ENCODE measurements around the gene E2F2. TPM values are rescaled to one million over a fixed set of nuclear protein-coding genes. Genes with fewer than 3 reads are reported as not detected.

The E2F2 gene
- total RNA-seq, 2 donors from 2014 or later = 19.3 to 23.2 TPM

DNA sequence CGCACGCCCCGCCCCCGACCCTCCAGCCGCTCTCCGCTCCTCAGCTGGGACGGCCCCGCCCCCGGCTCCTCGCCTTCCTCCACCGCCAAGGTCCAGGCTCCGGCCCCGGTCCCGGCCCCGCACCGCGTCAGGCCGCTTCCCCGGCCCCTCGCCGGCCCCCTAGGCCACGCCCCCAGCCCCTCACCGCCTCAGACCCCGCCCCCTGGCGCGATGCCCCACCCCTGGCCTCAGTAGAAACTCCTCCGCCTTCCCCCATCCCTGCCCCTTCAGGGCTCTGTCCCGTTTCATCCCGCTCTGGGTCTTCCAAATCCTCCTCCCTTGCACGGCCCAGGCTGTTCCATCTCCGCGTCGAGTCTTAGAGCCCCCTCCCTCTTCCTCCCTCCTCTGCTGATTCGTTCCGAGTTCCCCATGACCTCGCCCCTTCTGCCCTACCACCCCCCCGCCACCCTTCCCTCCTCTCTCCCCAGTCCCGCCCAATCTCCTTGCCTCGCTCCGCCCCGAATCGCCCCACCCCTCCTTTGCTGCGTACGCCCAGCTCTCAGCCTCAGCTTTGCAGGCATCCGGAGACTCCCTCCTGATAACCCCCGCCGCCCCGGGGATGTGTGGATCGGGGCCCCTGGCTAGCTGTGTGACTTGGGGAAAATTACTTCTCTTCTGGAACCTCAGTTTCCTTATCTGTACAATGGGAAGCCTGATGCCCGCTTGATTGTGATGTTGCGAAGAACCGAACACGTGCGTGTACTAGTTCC, 46.6 kb downstream of the E2F2 start:
- ATAC-seq (peak; percentile 89), DNase-seq (ENCODE audit: low spot score in 2 of 2) (peak; percentile 72 to 87)
- Mint-ChIP-seq H3K36me3 (no peaks in the 10 kb centered on the region), H3K27ac (peak overlapping the region in 1 of 2 donors; percentile 70), H3K9me3 (no peaks in the 10 kb centered on the region)

DNA sequence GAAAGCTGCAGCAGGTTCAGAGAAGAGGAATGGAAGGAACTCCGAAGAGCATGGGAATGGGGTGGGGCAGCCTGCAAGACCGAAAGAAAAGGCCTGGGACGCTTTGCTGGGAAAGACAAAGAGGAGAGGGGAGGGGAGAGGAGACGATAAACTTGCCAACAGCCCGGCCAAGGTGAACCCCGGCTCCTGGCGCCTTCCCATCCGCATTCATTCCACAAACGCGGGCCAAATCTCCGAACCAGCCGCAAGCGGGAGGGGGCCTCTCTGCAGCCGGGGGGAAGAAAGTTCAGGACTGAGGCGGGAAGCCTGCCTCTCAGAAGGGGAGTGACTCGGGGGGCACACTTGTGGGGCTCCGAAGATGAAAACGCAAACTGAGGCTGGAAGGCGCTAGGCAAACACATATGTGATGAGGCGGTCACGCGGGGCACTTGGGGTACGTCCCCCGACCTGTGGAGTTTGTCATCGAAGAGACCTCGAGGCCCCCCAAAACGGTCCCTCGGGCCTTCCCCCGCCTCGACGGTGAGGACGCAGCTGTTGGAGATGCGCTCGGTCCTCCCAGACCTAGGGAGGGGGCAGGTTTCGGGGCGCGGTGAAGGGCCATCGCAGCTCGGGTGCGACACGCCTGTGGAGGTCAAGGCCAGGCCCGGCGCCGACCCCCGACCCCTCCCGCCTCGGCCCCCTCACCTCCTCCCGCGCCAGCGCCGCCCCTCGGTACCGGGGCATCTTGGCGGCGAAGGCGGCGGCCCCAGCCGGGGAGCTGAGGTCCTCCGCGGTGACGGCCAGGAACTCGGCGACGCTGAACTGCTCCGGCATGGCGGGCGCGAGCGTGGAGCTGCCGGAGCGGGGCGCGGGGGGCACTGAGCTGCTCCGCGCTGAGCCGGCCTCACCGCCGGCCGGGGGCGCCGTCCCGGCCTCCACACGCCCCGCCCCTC, 47.4 kb downstream of the E2F2 start, which contains the start of gene ASAP3:
TSS of gene ASAP3 (minus strand) at position 859 of the 932 bp plus-strand sequence. CDS start at position 813, 46 bp downstream.
- DNase-seq (ENCODE audit: low spot score in 2 of 2) (peak in 1 of 2 donors; percentile 56), ATAC-seq (peak; percentile 4 to 73)
- Mint-ChIP-seq H3K36me3 (no peaks in the 10 kb centered on the region), H3K27ac (peak within 1 kb of the TSS in 1 of 2 donors; percentile 70), H3K9me3 (no peaks in the 10 kb centered on the region)

- H3K27ac Mint-ChIP-seq = no peak overlapping the region
- ATAC-seq (no peak), DNase-seq (ENCODE audit: low spot score in 2 of 2) (no peak)
- no peaks in the 10 kb centered on the region for H3K9me3 Mint-ChIP-seq
- H3K36me3 Mint-ChIP-seq = no peaks in the 10 kb centered on the region
Measured at GRCh38 chr1:23481904-23482303, 49.1 kb downstream of the E2F2 start.

DNA sequence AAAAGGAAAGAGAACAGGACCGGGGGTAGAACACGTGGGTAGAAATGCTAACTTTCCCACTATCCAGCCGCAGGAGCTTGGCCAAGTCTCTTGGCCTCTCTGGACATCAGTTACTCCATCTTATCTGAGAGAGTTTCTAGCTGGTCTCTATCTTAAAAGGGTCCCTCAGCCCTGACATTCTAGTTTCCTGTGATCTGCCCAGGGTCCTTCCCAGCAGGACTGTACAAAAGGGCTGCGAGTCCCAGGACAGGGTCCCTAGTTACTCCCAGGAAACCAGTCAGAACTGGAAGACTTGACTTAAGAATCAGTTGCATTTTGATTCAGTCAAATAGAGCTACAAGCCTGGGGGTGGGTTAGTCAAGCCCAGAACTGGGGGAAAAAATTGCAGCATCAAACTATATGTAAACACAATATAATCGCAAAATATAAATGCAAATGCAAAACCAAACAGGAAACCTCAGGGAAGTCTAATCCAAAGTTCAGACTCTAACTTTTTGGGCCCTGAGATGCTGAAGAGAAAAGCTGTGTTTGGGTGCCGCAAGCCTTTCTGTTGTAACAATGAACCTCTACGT, 49.9 kb downstream of the E2F2 start:
- ATAC-seq = peak in 1 of 2 donors; percentile 25
- no peaks in the 10 kb centered on the region for H3K36me3 Mint-ChIP-seq
- DNase-seq (ENCODE audit: low spot score in 2 of 2) = no peak
- no peaks in the 10 kb centered on the region for H3K9me3 Mint-ChIP-seq
- H3K27ac Mint-ChIP-seq = no peak overlapping the region

DNA sequence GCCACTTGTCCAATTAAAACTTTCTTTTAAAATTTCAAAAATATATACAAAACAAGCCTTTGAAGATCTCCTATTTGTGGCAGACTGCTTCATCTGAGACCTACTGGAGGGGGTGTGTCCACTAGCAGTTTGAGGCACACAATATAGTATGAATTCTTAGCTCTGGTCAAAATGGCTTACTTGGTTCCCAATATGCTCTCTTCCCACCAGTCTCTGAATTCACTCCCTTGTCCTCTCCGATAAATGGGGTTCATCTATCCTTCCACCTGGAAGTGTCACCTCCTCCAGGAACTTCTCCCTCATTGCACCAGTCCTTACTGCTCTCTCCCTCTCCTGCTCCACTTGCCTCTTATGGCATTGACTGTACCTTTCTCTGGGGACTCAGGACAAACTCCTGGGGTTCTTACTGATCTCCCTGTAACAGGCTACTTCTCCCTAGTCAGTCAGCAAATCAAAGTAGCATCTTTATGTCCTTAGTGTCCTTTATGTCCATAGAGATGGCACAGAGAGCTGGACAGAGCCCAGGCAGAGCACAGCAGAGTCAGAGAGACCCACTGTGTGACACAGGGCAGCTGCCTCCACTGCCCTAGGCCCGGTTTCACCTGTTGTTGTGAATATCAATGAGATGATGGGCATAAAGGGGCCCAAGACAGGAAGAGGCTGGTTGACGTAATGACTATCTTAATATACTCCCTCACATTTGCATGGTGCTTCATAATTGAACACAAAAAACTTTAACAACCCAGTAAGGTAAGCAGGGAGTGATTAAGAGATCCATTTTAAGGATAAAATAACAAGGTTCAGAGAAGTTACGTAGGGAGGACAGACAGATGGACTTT, 50.6 kb downstream of the E2F2 start:
- Mint-ChIP-seq H3K36me3 (no peaks in the 10 kb centered on the region), H3K9me3 (no peaks in the 10 kb centered on the region), H3K27ac (no peak overlapping the region)
- no peak for DNase-seq (ENCODE audit: low spot score in 2 of 2)
- ATAC-seq = no peak

DNA sequence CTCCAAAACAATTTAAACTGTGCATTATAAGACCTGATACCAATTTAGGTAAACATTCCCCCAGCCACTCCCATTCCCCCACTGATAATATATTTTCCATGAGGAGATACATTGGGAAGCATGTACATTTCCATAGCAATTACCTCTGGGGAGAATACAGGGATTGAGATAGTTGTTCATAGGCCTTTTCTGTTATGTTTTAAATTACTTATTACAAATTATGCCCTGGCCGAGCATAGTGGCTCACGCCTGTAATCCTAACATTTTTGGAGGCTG, 51.4 kb downstream of the E2F2 start:
- no peak for DNase-seq (ENCODE audit: low spot score in 2 of 2)
- no peak overlapping the region for H3K27ac Mint-ChIP-seq
- no peaks in the 10 kb centered on the region for H3K9me3 Mint-ChIP-seq
- no peaks in the 10 kb centered on the region for H3K36me3 Mint-ChIP-seq
- ATAC-seq = no peak

- Mint-ChIP-seq H3K9me3 (no peaks in the 10 kb centered on the region), H3K36me3 (no peaks in the 10 kb centered on the region), H3K27ac (no peak overlapping the region)
- no peak for ATAC-seq
- no peak for DNase-seq (ENCODE audit: low spot score in 2 of 2)
Measured at GRCh38 chr1:23478896-23479665, 52.0 kb downstream of the E2F2 start.

GRCh38 chr1:23477359-23478144, 53.5 kb downstream of the E2F2 start:
- DNase-seq (ENCODE audit: low spot score in 2 of 2) = no peak
- no peak for ATAC-seq
- Mint-ChIP-seq H3K36me3 (no peaks in the 10 kb centered on the region), H3K27ac (no peak overlapping the region), H3K9me3 (no peaks in the 10 kb centered on the region)

DNA sequence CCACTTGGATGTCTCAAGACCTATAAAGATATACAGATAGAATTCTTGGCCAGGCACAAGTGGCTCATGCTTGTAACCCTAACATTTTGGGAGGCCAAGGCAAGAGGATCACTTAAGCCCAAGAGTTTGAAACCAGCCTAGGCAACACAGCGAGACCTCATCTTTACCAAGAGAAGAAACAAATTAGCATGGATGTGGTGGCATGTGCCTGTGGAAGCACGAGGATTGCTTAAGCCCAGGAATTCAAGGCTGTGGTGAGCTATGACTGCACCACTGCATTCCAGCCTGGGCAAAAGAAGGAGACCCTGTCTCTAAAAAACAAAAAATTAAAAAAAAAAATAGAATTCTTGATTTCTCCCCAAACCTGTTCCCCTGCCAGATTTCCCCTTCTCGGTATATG, 55.4 kb downstream of the E2F2 start:
- Mint-ChIP-seq H3K9me3 (no peaks in the 10 kb centered on the region), H3K27ac (no peak overlapping the region), H3K36me3 (no peaks in the 10 kb centered on the region)
- no peak for DNase-seq (ENCODE audit: low spot score in 2 of 2)
- no peak for ATAC-seq

- DNase-seq (ENCODE audit: low spot score in 2 of 2) = no peak
- no peaks in the 10 kb centered on the region for H3K36me3 Mint-ChIP-seq
- ATAC-seq = no peak
- H3K27ac Mint-ChIP-seq = no peak overlapping the region
- H3K9me3 Mint-ChIP-seq = no peaks in the 10 kb centered on the region
Measured at GRCh38 chr1:23475134-23475628, 55.9 kb downstream of the E2F2 start.

DNA sequence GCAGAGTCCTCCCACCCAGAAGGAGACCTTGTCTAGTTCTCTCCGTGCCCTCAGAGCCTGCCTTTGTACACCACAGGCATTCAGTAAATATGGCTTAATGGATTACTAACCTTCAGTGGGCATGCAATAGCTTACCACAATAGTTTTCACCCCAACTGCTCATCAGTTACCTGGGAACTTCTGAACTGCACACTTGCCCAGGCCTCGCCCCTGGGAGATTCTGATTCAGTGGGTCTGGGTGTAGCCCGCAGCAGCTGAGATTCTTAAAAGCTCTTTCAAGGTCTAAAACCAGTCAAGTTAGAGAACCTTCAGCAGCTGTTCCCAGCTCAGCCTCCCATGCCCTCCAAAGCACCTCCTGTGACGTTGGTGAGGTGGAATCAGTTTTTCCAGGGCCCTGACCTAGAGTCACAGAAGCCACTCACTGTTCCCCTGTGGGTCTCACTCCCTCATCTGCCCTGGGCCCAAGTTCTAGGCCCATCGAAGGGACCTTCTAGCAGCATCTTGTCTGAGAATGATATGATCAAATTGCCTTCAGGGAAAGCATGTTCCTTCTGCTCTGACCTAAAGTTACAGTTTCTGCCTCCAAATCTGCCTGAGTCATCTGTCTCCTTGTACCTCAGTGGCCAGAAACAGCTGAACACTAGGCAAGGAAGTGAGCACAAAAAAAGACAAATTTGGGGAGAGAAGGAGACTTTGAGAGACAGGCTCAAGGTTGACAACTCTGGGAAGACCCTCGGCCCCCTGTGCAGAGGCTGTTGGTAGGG, 57.8 kb downstream of the E2F2 start:
- no peak for ATAC-seq
- no peaks in the 10 kb centered on the region for H3K9me3 Mint-ChIP-seq
- no peak for DNase-seq (ENCODE audit: low spot score in 2 of 2)
- no peaks in the 10 kb centered on the region for H3K36me3 Mint-ChIP-seq
- no peak overlapping the region for H3K27ac Mint-ChIP-seq

- Mint-ChIP-seq H3K36me3 (no peaks in the 10 kb centered on the region), H3K9me3 (no peaks in the 10 kb centered on the region), H3K27ac (no peak overlapping the region)
- no peak for DNase-seq (ENCODE audit: low spot score in 2 of 2)
- ATAC-seq = no peak
Measured at GRCh38 chr1:23472351-23473036, 58.5 kb downstream of the E2F2 start.

DNA sequence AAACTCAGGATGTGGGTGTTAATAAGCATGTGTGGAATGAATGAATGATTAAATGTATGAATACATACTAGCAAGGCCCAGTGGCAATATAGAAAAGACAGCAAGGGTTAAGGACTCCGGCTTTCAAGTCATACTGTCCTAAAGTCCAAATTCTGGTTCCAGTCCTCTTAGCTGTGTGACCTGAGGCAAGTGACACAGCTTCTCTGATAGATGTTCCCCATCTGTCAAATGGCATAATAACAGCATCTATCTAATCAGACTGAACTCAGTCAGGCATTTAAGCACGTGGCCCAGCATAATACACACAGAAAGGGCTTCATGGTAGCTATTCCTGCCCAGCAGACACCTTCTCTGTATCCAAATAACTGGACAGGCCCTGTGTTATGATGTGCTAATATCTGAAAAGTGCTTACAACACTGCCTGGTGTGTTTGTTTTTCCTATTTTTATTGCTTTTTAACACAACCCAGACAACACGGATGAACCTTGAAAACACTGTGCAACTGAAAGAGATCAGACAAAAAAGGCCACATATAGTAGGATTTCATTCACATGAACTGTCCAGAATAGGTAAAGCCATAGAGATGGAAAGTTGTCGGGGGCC, 59.5 kb downstream of the E2F2 start:
- no peak for ATAC-seq
- H3K27ac Mint-ChIP-seq = no peak overlapping the region
- H3K36me3 Mint-ChIP-seq = no peaks in the 10 kb centered on the region

More for the DNA sequence above, 59.5 kb downstream of the E2F2 start:
- no peak for DNase-seq (ENCODE audit: low spot score in 2 of 2)
- H3K9me3 Mint-ChIP-seq = no peaks in the 10 kb centered on the region
